ENCODE results near the gene ZCWPW1.
"Not testable (repeated sequence)": the region's sequence is repeated elsewhere in the genome, so short reads cannot be mapped to it uniquely, and the experiment has no call there.

ZCWPW1 gene

GRCh38 chr7:100467638-100468373, 39.3 kb upstream of the ZCWPW1 start:
- no peaks in the 10 kb centered on the region for H3K9me3 ChIP-seq (ENCODE audit: control insufficient read depth in 1 of 2, low read length in 2 of 2)
- H3K36me3 ChIP-seq (ENCODE audit: control insufficient read depth in 1 of 2, insufficient read depth in 2 of 2, low read length in 2 of 2) = peaks cover under 1 to 15% of the 10 kb centered on the region in 2 donors
- H3K27me3 ChIP-seq (ENCODE audit: low read depth, low read length) = no peaks in the 10 kb centered on the region
- H3K4me3 ChIP-seq (ENCODE audit: low read depth in 1 of 2, low read length in 2 of 2) = no peak overlapping the region
- H3K4me1 ChIP-seq (ENCODE audit: control insufficient read depth in 1 of 2, insufficient read depth in 2 of 2, low read length in 2 of 2) = peaks cover 0 to 43% of the 10 kb centered on the region in 2 donors
- no peak overlapping the region for H3K27ac ChIP-seq (ENCODE audit: low read length)

GRCh38 chr7:100466653-100467605, 38.4 kb upstream of the ZCWPW1 start:
- peaks cover 0 to 37% of the 10 kb centered on the region in 2 donors for H3K4me1 ChIP-seq (ENCODE audit: control insufficient read depth in 1 of 2, insufficient read depth in 2 of 2, low read length in 2 of 2)
- no peak overlapping the region for H3K27ac ChIP-seq (ENCODE audit: low read length)
- H3K36me3 ChIP-seq (ENCODE audit: control insufficient read depth in 1 of 2, insufficient read depth in 2 of 2, low read length in 2 of 2) = peaks cover 0 to 13% of the 10 kb centered on the region in 2 donors
- H3K4me3 ChIP-seq (ENCODE audit: low read depth in 1 of 2, low read length in 2 of 2) = peak overlapping the region in 1 of 2 donors; percentile 14
- no peaks in the 10 kb centered on the region for H3K9me3 ChIP-seq (ENCODE audit: control insufficient read depth in 1 of 2, low read length in 2 of 2)
- no peaks in the 10 kb centered on the region for H3K27me3 ChIP-seq (ENCODE audit: low read depth, low read length)

- Histone ChIP-seq H3K4me1 (ENCODE audit: control insufficient read depth in 1 of 2, insufficient read depth in 2 of 2, low read length in 2 of 2) (peaks cover 0 to 34% of the 10 kb centered on the region in 2 donors), H3K27me3 (ENCODE audit: low read depth, low read length) (no peaks in the 10 kb centered on the region), H3K9me3 (ENCODE audit: control insufficient read depth in 1 of 2, low read length in 2 of 2) (no peaks in the 10 kb centered on the region), H3K36me3 (ENCODE audit: control insufficient read depth in 1 of 2, insufficient read depth in 2 of 2, low read length in 2 of 2) (peaks cover 0 to 15% of the 10 kb centered on the region in 2 donors), H3K4me3 (ENCODE audit: low read depth in 1 of 2, low read length in 2 of 2) (no peak overlapping the region), H3K27ac (ENCODE audit: low read length) (no peak overlapping the region)
Observed at GRCh38 chr7:100465702-100466311, 37.3 kb upstream of the ZCWPW1 start.

DNA sequence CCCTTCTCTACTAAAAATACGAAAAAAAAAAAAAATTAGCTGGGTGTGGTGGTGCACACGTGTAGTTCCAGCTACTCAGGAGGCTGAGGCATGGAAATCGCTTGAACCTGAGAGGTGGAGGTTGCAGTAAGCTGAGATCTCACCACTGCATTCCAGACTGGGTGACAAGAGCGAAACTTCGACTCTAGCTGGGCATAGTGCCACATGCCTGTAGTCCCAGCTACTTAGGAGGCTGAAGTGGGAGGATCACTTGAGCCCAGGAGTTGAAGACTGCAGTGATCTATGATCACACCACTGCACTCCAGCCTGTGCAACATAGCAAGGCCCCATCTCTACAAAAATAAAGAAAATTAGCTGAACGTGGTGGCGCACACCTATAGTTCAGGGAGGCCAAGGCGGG, 36.8 kb upstream of the ZCWPW1 start:
- peaks cover 0 to 15% of the 10 kb centered on the region in 2 donors for H3K36me3 ChIP-seq (ENCODE audit: control insufficient read depth in 1 of 2, insufficient read depth in 2 of 2, low read length in 2 of 2)
- no peaks in the 10 kb centered on the region for H3K9me3 ChIP-seq (ENCODE audit: control insufficient read depth in 1 of 2, low read length in 2 of 2)
- H3K27me3 ChIP-seq (ENCODE audit: low read depth, low read length) = no peaks in the 10 kb centered on the region
- H3K4me1 ChIP-seq (ENCODE audit: control insufficient read depth in 1 of 2, insufficient read depth in 2 of 2, low read length in 2 of 2) = peaks cover 0 to 34% of the 10 kb centered on the region in 2 donors
- H3K27ac ChIP-seq (ENCODE audit: low read length) = no peak overlapping the region
- H3K4me3 ChIP-seq (ENCODE audit: low read depth in 1 of 2, low read length in 2 of 2) = no peak overlapping the region

- peaks cover 0 to 34% of the 10 kb centered on the region in 2 donors for H3K4me1 ChIP-seq (ENCODE audit: control insufficient read depth in 1 of 2, insufficient read depth in 2 of 2, low read length in 2 of 2)
- no peaks in the 10 kb centered on the region for H3K9me3 ChIP-seq (ENCODE audit: control insufficient read depth in 1 of 2, low read length in 2 of 2)
- H3K27ac ChIP-seq (ENCODE audit: low read length) = no peak overlapping the region
- H3K27me3 ChIP-seq (ENCODE audit: low read depth, low read length) = no peaks in the 10 kb centered on the region
- peaks cover 0 to 15% of the 10 kb centered on the region in 2 donors for H3K36me3 ChIP-seq (ENCODE audit: control insufficient read depth in 1 of 2, insufficient read depth in 2 of 2, low read length in 2 of 2)
- no peak overlapping the region for H3K4me3 ChIP-seq (ENCODE audit: low read depth in 1 of 2, low read length in 2 of 2)
Observed at GRCh38 chr7:100464791-100465190, 36.3 kb upstream of the ZCWPW1 start.

GRCh38 chr7:100464210-100464660, 35.7 kb upstream of the ZCWPW1 start, which contains the start of gene SPACDR:
SPACDR (minus strand) TSS chr7:100464260; CDS start chr7:100464025, 235 bp downstream.
- H3K27me3 ChIP-seq (ENCODE audit: low read depth, low read length) = no peaks in the 10 kb centered on the region
- H3K27ac ChIP-seq (ENCODE audit: low read length) = no peak within 1 kb of the TSS
- no peaks in the 10 kb centered on the region for H3K9me3 ChIP-seq (ENCODE audit: control insufficient read depth in 1 of 2, low read length in 2 of 2)
- no peak within 1 kb of the TSS for H3K4me3 ChIP-seq (ENCODE audit: low read depth in 1 of 2, low read length in 2 of 2)
- peaks cover 0 to 28% of the 10 kb centered on the region in 2 donors for H3K4me1 ChIP-seq (ENCODE audit: control insufficient read depth in 1 of 2, insufficient read depth in 2 of 2, low read length in 2 of 2)
- H3K36me3 ChIP-seq (ENCODE audit: control insufficient read depth in 1 of 2, insufficient read depth in 2 of 2, low read length in 2 of 2) = peaks cover 0 to 18% of the 10 kb centered on the region in 2 donors

DNA sequence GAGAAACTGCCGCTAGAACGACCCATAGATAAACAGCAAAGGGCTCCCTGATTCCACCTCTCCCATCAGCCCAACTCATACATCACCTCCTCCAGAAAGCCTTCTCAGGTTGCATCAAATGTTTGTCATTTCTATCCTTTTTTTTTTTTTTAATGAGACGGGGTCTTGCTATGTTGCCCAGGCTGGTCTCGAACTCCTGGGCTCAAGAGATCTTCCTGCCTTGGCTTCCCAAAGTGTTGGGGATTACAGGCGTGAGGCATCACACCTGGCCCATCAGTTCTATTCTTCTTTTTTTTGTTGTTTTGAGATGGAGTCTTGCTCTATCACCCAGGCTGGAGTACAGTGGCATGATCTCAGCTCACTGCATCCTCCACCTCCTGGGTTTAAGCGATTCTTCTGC, 28.5 kb upstream of the ZCWPW1 start:
- H3K4me3 ChIP-seq (ENCODE audit: low read depth in 1 of 2, low read length in 2 of 2) = no peak overlapping the region
- H3K27ac ChIP-seq (ENCODE audit: low read length) = no peak overlapping the region
- no peaks in the 10 kb centered on the region for H3K27me3 ChIP-seq (ENCODE audit: low read depth, low read length)
- H3K9me3 ChIP-seq (ENCODE audit: control insufficient read depth in 1 of 2, low read length in 2 of 2) = no peaks in the 10 kb centered on the region
- H3K36me3 ChIP-seq (ENCODE audit: control insufficient read depth in 1 of 2, insufficient read depth in 2 of 2, low read length in 2 of 2) = peaks cover 0 to 15% of the 10 kb centered on the region in 2 donors
- H3K4me1 ChIP-seq (ENCODE audit: control insufficient read depth in 1 of 2, insufficient read depth in 2 of 2, low read length in 2 of 2) = no peaks in the 10 kb centered on the region

DNA sequence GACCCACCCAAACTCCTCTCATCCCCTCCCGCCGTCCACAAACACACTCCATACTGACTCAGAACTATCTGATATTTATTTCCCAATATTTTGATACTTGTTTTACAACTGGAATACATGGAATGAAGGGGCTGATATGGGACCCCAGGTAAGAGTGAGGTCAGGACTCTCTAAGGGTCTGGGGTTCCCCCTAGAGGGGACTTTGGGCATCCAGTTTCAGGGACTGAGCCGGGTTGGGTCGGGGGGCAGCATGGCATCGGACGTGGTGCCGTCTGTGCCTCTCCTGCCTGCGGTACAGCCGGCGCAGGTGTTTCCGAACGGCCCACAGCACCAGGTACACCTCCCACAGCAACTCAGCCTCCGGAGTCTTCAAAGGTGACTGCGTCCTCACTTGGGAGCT, 28.1 kb upstream of the ZCWPW1 start:
- H3K9me3 ChIP-seq (ENCODE audit: control insufficient read depth in 1 of 2, low read length in 2 of 2) = no peaks in the 10 kb centered on the region
- no peak overlapping the region for H3K27ac ChIP-seq (ENCODE audit: low read length)
- no peaks in the 10 kb centered on the region for H3K27me3 ChIP-seq (ENCODE audit: low read depth, low read length)
- H3K36me3 ChIP-seq (ENCODE audit: control insufficient read depth in 1 of 2, insufficient read depth in 2 of 2, low read length in 2 of 2) = peaks cover 0 to 15% of the 10 kb centered on the region in 2 donors
- H3K4me1 ChIP-seq (ENCODE audit: control insufficient read depth in 1 of 2, insufficient read depth in 2 of 2, low read length in 2 of 2) = no peaks in the 10 kb centered on the region
- no peak overlapping the region for H3K4me3 ChIP-seq (ENCODE audit: low read depth in 1 of 2, low read length in 2 of 2)

DNA sequence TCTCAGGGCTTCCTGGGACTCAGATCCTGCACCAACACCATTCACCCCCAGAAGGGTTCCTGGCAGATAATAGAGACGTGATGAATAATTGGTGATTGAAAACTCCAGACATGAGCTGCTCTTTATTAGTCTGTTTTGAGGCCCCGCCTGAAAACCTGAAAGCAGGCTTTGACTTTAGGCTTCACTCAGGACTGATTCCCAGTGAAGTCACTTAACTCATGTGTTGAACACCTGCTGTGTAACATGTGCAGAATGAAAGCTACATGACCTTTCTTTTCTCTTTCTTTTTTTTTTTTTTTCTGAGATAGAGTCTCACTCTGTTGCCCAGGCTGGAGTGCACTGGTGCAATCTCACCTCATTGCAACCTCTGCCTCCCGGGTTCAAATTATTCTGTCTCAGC, 26.7 kb upstream of the ZCWPW1 start:
- Histone ChIP-seq H3K27me3 (ENCODE audit: low read depth, low read length) (no peaks in the 10 kb centered on the region), H3K4me3 (ENCODE audit: low read depth in 1 of 2, low read length in 2 of 2) (no peak overlapping the region), H3K36me3 (ENCODE audit: control insufficient read depth in 1 of 2, insufficient read depth in 2 of 2, low read length in 2 of 2) (peaks cover 0 to 11% of the 10 kb centered on the region in 2 donors), H3K27ac (ENCODE audit: low read length) (no peak overlapping the region), H3K4me1 (ENCODE audit: control insufficient read depth in 1 of 2, insufficient read depth in 2 of 2, low read length in 2 of 2) (no peaks in the 10 kb centered on the region), H3K9me3 (ENCODE audit: control insufficient read depth in 1 of 2, low read length in 2 of 2) (no peaks in the 10 kb centered on the region)

- H3K4me1 ChIP-seq (ENCODE audit: control insufficient read depth in 1 of 2, insufficient read depth in 2 of 2, low read length in 2 of 2); H3K4me3 ChIP-seq (ENCODE audit: low read depth in 1 of 2, low read length in 2 of 2); H3K36me3 ChIP-seq (ENCODE audit: control insufficient read depth in 1 of 2, insufficient read depth in 2 of 2, low read length in 2 of 2); H3K27me3 ChIP-seq (ENCODE audit: low read depth, low read length); H3K9me3 ChIP-seq (ENCODE audit: control insufficient read depth in 1 of 2, low read length in 2 of 2); H3K27ac ChIP-seq (ENCODE audit: low read length): not testable (repeated sequence)
Observed at GRCh38 chr7:100453854-100454253, 25.4 kb upstream of the ZCWPW1 start.

DNA sequence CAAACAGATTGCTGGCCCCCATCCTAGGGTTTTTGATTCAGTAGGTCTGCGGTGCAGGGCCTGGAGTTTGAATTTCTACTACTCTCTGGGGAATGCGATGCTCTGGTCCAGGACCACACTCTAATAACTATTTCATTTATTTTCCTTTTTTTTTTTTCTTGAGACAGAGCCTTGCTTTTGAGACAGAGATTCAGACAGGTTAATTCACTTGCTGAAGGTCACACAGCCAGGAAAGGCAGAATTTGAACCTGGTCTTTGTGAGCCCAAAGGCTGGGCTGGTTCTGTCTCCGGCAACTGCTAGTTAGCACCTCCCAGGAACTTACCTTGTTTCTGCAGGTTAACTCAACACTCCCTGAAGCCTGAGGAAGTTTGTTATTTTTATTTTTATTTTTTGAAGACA, 24.0 kb upstream of the ZCWPW1 start:
- Histone ChIP-seq H3K27ac (ENCODE audit: low read length) (no peak overlapping the region), H3K4me3 (ENCODE audit: low read depth in 1 of 2, low read length in 2 of 2) (no peak overlapping the region), H3K36me3 (ENCODE audit: control insufficient read depth in 1 of 2, insufficient read depth in 2 of 2, low read length in 2 of 2) (peaks cover 0 to 8% of the 10 kb centered on the region in 2 donors), H3K27me3 (ENCODE audit: low read depth, low read length) (no peaks in the 10 kb centered on the region), H3K9me3 (ENCODE audit: control insufficient read depth in 1 of 2, low read length in 2 of 2) (no peaks in the 10 kb centered on the region), H3K4me1 (ENCODE audit: control insufficient read depth in 1 of 2, insufficient read depth in 2 of 2, low read length in 2 of 2) (no peaks in the 10 kb centered on the region)
